ENCODE results near the gene MEX3D. TPM values are rescaled to one million over a fixed set of nuclear protein-coding genes. Genes with fewer than 3 reads are reported as not detected.

MEX3D gene
- total RNA-seq, 1 experiment from 2014 or later, result 55.6 TPM

DNA sequence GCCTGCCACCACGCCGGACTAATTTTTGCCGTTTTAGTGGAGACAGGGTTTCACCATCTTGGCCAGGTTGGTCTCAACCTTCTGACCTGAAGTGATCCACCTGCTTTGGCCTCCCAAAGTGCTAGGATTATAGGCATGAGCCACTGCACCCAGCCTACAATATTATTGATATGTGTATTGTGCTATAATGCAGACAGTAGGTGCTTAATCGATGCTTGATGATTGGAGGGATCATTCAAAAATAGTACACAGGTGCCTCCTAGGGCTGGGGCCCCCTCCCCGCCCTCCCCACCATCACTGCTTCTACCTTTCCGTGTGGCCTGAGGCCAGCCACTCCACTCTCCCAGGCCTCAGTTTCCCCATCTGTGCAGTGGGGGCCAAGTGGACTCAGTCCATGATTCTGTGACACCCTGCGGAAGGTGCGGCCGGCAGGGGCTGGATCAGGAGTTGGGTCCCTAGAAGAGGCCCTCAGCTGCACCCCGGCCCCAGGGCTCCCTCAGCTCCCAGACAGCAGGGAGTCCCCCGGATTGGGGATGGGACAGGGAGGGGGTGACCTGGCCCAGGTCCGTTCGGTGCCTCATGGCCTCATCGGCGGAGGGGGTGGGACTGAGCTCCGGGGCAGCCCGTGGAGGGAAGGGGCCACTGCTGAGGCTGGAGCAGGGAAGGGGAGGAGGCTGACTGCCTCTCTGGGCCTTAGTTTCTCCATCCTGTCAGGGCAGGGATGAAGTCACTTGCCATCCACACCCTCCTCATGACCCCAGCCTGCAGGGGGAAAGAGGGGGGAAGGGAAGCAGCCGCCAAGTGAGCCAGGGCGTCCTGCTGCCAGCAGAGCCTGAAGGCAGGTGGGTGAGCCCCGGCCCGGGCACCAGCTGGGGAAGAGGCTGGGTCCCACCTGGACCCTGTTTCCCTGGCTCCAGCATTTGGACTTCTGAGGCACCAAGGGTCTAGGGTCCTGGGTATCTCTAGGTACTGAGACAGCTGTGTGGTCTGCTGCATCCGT, 56.5 kb downstream of the MEX3D start:
- BruUV-seq (replicated peaks), result no TSS peak
- Histone ChIP-seq H3K27ac (no peak overlapping the region), H3K4me2 (peak overlapping the region; percentile 81), H3K27me3 (ENCODE audit: insufficient read depth, low read depth) (no peaks in the 10 kb centered on the region), H3K79me2 (ENCODE audit: low read depth) (no peaks in the 10 kb centered on the region), H3K9me2 (ENCODE audit: insufficient read depth) (no peaks in the 10 kb centered on the region), H3K4me3 (peak overlapping the region; percentile 69; the same call in 1 of the 2 replicates), H3F3A (ENCODE audit: insufficient read depth, low read depth) (peaks cover 8% of the 10 kb centered on the region), H3K36me3 (ENCODE audit: low read depth) (no peaks in the 10 kb centered on the region), H4K20me1 (ENCODE audit: insufficient read depth) (no peaks in the 10 kb centered on the region), H2AFZ (no peak overlapping the region), H3K9me3 (ENCODE audit: insufficient read depth, low read depth) (no peaks in the 10 kb centered on the region), H3K4me1 (replicated peaks; ENCODE audit: insufficient read depth) (no peaks in the 10 kb centered on the region; the same call in 1 of the 2 replicates)
- intact Hi-C loops (cut with micrococcal nuclease; ENCODE audit: unreplicated experiment), result no loop called here
- no peak for TF ChIP-seq EZH2 (IDR thresholded peaks at IDR 0.05; ENCODE audit: low read depth)
- TF ChIP-seq CTCF (conservative IDR thresholded peaks at IDR 0.05), result no peak
- ChIA-PET CTCF (no interaction called here), POLR2A (ENCODE audit: unreplicated experiment) (no interaction called here)
- DNase-seq, result no peak

GRCh38 chr19:1510807-1511206, 57.3 kb downstream of the MEX3D start:
- Histone ChIP-seq H3K9me3 (ENCODE audit: insufficient read depth, low read depth) (no peaks in the 10 kb centered on the region), H3K4me3 (no peak overlapping the region), H3K27ac (no peak overlapping the region), H3K9me2 (ENCODE audit: insufficient read depth) (no peaks in the 10 kb centered on the region), H3F3A (ENCODE audit: insufficient read depth, low read depth) (peaks cover 8% of the 10 kb centered on the region), H4K20me1 (ENCODE audit: insufficient read depth) (no peaks in the 10 kb centered on the region), H3K36me3 (ENCODE audit: low read depth) (no peaks in the 10 kb centered on the region), H3K79me2 (ENCODE audit: low read depth) (no peaks in the 10 kb centered on the region), H2AFZ (no peak overlapping the region), H3K27me3 (ENCODE audit: insufficient read depth, low read depth) (no peaks in the 10 kb centered on the region), H3K4me1 (replicated peaks; ENCODE audit: insufficient read depth) (no peaks in the 10 kb centered on the region; the same call in 1 of the 2 replicates), H3K4me2 (no peak overlapping the region)
- ChIA-PET POLR2A (ENCODE audit: unreplicated experiment) (no interaction called here), CTCF (no interaction called here)
- no TSS peak for BruUV-seq (replicated peaks)
- TF ChIP-seq CTCF (conservative IDR thresholded peaks at IDR 0.05) (no peak), EZH2 (IDR thresholded peaks at IDR 0.05; ENCODE audit: low read depth) (no peak)
- no peak for DNase-seq
- intact Hi-C loops (cut with micrococcal nuclease; ENCODE audit: unreplicated experiment), result no loop called here

DNA sequence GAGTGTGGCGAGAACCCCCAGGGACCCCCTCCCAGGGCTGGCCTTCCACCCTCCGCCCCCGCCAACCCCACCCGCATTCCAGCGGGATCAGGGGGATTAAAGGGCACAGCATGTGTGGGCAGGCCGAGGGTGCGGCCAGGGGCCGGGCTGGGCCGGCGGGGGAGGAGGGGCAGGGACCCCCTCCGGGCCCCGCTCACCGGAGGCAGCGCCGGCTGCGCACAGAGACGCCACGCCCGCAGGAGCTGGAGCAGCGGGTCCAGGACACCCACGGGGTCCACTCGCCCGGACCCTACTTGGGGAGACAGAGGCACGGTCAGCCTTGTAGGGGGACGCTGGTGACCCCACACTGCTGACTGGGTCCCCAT, 57.7 kb downstream of the MEX3D start:
- peaks cover 8% of the 10 kb centered on the region for H3F3A ChIP-seq (ENCODE audit: insufficient read depth, low read depth)
- POLR2A ChIA-PET (ENCODE audit: unreplicated experiment), result no interaction called here
- no peak overlapping the region for H3K27ac ChIP-seq
- H3K36me3 ChIP-seq (ENCODE audit: low read depth), result no peaks in the 10 kb centered on the region
- DNase-seq, result no peak
- CTCF ChIA-PET, result no interaction called here
- BruUV-seq (replicated peaks), result no TSS peak
- no peaks in the 10 kb centered on the region for H3K27me3 ChIP-seq (ENCODE audit: insufficient read depth, low read depth)
- TF ChIP-seq CTCF (conservative IDR thresholded peaks at IDR 0.05) (no peak), EZH2 (IDR thresholded peaks at IDR 0.05; ENCODE audit: low read depth) (no peak)
- H3K9me2 ChIP-seq (ENCODE audit: insufficient read depth), result no peaks in the 10 kb centered on the region
- intact Hi-C loops (cut with micrococcal nuclease; ENCODE audit: unreplicated experiment), result no loop called here
- no peaks in the 10 kb centered on the region; the same call in 1 of the 2 replicates for H3K4me1 ChIP-seq (replicated peaks; ENCODE audit: insufficient read depth)
- no peak overlapping the region for H3K4me2 ChIP-seq
- H4K20me1 ChIP-seq (ENCODE audit: insufficient read depth), result no peaks in the 10 kb centered on the region
- no peaks in the 10 kb centered on the region for H3K9me3 ChIP-seq (ENCODE audit: insufficient read depth, low read depth)
- no peak overlapping the region for H2AFZ ChIP-seq
- no peak overlapping the region for H3K4me3 ChIP-seq
- no peaks in the 10 kb centered on the region for H3K79me2 ChIP-seq (ENCODE audit: low read depth)

Measured in PC-9 (cell line).